Pancreas (tissue), 10 donors: ENCODE data around the gene AKR1C4. TPM values are rescaled to one million over a fixed set of nuclear protein-coding genes. Genes with fewer than 3 reads are reported as not detected.

Experiments
- ATAC-seq, 4 donors: fragments of 200-7000 bp; cut with Tn5 transposase; one replicate each; pipeline versions ENCODE4 v1.8.0 to v1.9.1; 2020; ENCODE audit warnings: mild to moderate bottlenecking in 4 of 4, moderate library complexity in 4 of 4
- DNase-seq, 6 donors: peaks; one replicate each; pipeline ENCODE4 v3.0.0-alpha.2; 2020
- FAIRE-seq: peaks from 2 replicates; lab custom pipeline; 2012; peaks lifted over from hg19 to GRCh38; lab: Jason Lieb, UNC
- H3K27ac ChIP-seq, 4 donors: fragments of 200-600 bp; sonication (generic); 1 replicate in 3 of 4; 2 replicates in 1 of 4; pipeline versions ENCODE4 v1.5.0 to v1.8.0; 2020
- H3K27me3 ChIP-seq, 4 donors: fragments of 200-600 bp; one replicate each; pipeline ENCODE4 v1.8.0; 2021
- H3K36me3 ChIP-seq, 3 donors: fragments of 200-600 bp; sonication (generic) in 1 of 3; one replicate each; pipeline versions ENCODE4 v1.5.0 to v1.8.0; 2020 to 2021
- H3K4me1 ChIP-seq, 3 donors: fragments of 200-600 bp; one replicate each; pipeline ENCODE4 v1.8.0; 2021
- H3K4me3 ChIP-seq, 4 donors: fragments of 200-600 bp; sonication (generic) in 2 of 4; one replicate each; pipeline versions ENCODE4 v1.5.0 to v1.8.0; 2020 to 2021
- H3K9me3 ChIP-seq, 4 donors: fragments of 200-600 bp; one replicate each; pipeline ENCODE4 v1.8.0; 2021
- CTCF ChIP-seq, 4 donors: fragments of 200-600 bp; sonication (generic) in 3 of 4; IDR thresholded peaks; one replicate each; pipeline versions ENCODE4 v1.5.0 to v1.8.0; 2021; ENCODE audit warnings: antibody characterized with exemption in 4 of 4
- WGBS, 2 donors: extraction: QIAGEN DNeasy Blood & Tissue Kit; methylation state at CpG; one replicate each; pipeline ENCODE4 v1.1.7; 2013; 5-methylcytosine and 5-hydroxymethylcytosine counted together
- intact Hi-C, 3 donors: fragments of 100-400 bp; cut with DNase I; formaldehyde crosslinking; loops; one replicate each; pipeline versions ENCODE4 v1.11.1 to v1.14.2; 2022
- polyA plus RNA-seq, 2 donors: library from polyadenylated mRNA; stranded (reverse); fragments of 200-250 nt; gene quantifications; one replicate each; pipeline ENCODE4 v1.2.3, GENCODE V29; 2013
- total RNA-seq, 6 donors: library from RNA; stranded (reverse); fragmentation: NEBNext Ultra II Directional in 4 of 6; extraction: Animal tissue kit (Norgen Biotek cat#: 25700) in 4 of 6; gene quantifications; one replicate each; pipeline versions ENCODE4 v1.2.1 to v1.2.4, GENCODE V29; 2021 to 2023
- donor health status: healthy with polysubstance abuse.
- donor health status: DM: no; HTN: no; CAD: no; lungs with moderate emphysema.
- donor health status: DM: no; HTN: no; CAD: no.
- donor health status: control.
- donor health status: control.
- donor health status: Bipolar disorder and iron deficiency.
- donor health status: DM: yes; HTN: yes; CAD: no.
- donor health status: DM: no; HTN: no; CAD: no.
- donor health status: DM: no; HTN: no; CAD: no.
- donor health status: DM: yes; HTN: yes; CAD: no.

The AKR1C4 gene
- total RNA-seq (under 1 TPM in 3 of 6 donors, not detected in 3; 0.14 to 0.28 (median 0.25) TPM), polyA plus RNA-seq (under 1 TPM in 1 of 2 donors, not detected in 1; 0.07 TPM)

GRCh38 chr10:5196702-5197113 is at the start of gene AKR1C4:
TSS of gene AKR1C4 (plus strand) at chr10:5196837. CDS start at chr10:5196868, 31 bp downstream.
- H3K9me3 ChIP-seq = no peaks in the 10 kb centered on the region
- TF ChIP-seq CTCF (IDR thresholded peaks at IDR 0.05) = no peak
- H3K36me3 ChIP-seq = no peaks in the 10 kb centered on the region
- peaks cover 0 to 9% (median 7%) of the 10 kb centered on the region in 3 donors for H3K4me1 ChIP-seq
- ATAC-seq (peak in 3 of 4 donors; percentile 56 to 67 (median 64)), DNase-seq (no peak), FAIRE-seq (no peak)
- no peak within 1 kb of the TSS for H3K27ac ChIP-seq
- intact Hi-C loops = no loop called here
- 75 to 84% methylated on average over 4 of the region's 4 CpGs for WGBS, 2 donors
- H3K4me3 ChIP-seq = no peak within 1 kb of the TSS
- no peaks in the 10 kb centered on the region for H3K27me3 ChIP-seq

- no peaks in the 10 kb centered on the region for H3K36me3 ChIP-seq
- H3K4me3 ChIP-seq = no peak overlapping the region
- DNase-seq (peak in 1 of 6 donors; percentile 37), FAIRE-seq (no peak), ATAC-seq (peak in 1 of 4 donors; percentile 51)
- no peaks in the 10 kb centered on the region for H3K9me3 ChIP-seq
- no peaks in the 10 kb centered on the region for H3K27me3 ChIP-seq
- intact Hi-C loops = no loop called here
- 24 to 38% methylated on average over 5 of the region's 5 CpGs for WGBS, 2 donors
- peaks cover 19 to 36% (median 35%) of the 10 kb centered on the region in 3 donors for H3K4me1 ChIP-seq
- TF ChIP-seq CTCF (IDR thresholded peaks at IDR 0.05) = no peak
- H3K27ac ChIP-seq = peak overlapping the region; percentile 35 to 90 (median 72)
These were observed 49.8 kb upstream of the AKR1C4 start for GRCh38 chr10:5146920-5147254.

- ATAC-seq (peak; percentile 83 to 94 (median 92)), FAIRE-seq (peak; percentile 49), DNase-seq (peak in 5 of 6 donors; percentile 22 to 79 (median 69))
- Histone ChIP-seq H3K27me3 (no peaks in the 10 kb centered on the region), H3K36me3 (no peaks in the 10 kb centered on the region), H3K4me1 (peaks cover 17 to 35% (median 31%) of the 10 kb centered on the region in 3 donors), H3K27ac (peak overlapping the region; percentile 53 to 90 (median 72)), H3K4me3 (no peak overlapping the region), H3K9me3 (no peaks in the 10 kb centered on the region)
- intact Hi-C loops = no loop called here
- no peak for TF ChIP-seq CTCF (IDR thresholded peaks at IDR 0.05)
- 13 to 19% methylated on average over 5 of the region's 5 CpGs for WGBS, 2 donors
These were observed 49.2 kb upstream of the AKR1C4 start for GRCh38 chr10:5147255-5147980.

GRCh38 chr10:5147981-5148677 is 48.5 kb upstream of the AKR1C4 start:
- H3K27ac ChIP-seq = peak overlapping the region; percentile 53 to 90 (median 72)
- WGBS, 2 donors = 38 to 41% methylated on average over 3 of the region's 3 CpGs
- no peak for TF ChIP-seq CTCF (IDR thresholded peaks at IDR 0.05)
- H3K4me3 ChIP-seq = no peak overlapping the region
- no peaks in the 10 kb centered on the region for H3K36me3 ChIP-seq
- ATAC-seq (peak; percentile 29 to 61 (median 56)), DNase-seq (no peak), FAIRE-seq (no peak)
- H3K27me3 ChIP-seq = no peaks in the 10 kb centered on the region
- H3K9me3 ChIP-seq = no peaks in the 10 kb centered on the region
- H3K4me1 ChIP-seq = peaks cover 17 to 35% (median 26%) of the 10 kb centered on the region in 3 donors
- intact Hi-C loops = no loop called here
